ENCODE data around the gene SMAD7.

The SMAD7 gene

GRCh38 chr18:48893061-48893607 lies 57.6 kb downstream of the SMAD7 start:
- TF ChIP-seq CTCF (IDR thresholded peaks at IDR 0.05) (no peak), ZFX (IDR thresholded peaks at IDR 0.05; ENCODE audit: borderline replicate concordance) (no peak)
- no peak overlapping the region for H3K27ac ChIP-seq

- no peak overlapping the region for H3K27ac ChIP-seq
- TF ChIP-seq CTCF (IDR thresholded peaks at IDR 0.05) (no peak), ZFX (IDR thresholded peaks at IDR 0.05; ENCODE audit: borderline replicate concordance) (no peak)
These were observed 58.5 kb downstream of the SMAD7 start for GRCh38 chr18:48892146-48892855.

- no peak overlapping the region for H3K27ac ChIP-seq
These were observed 59.0 kb downstream of the SMAD7 start for GRCh38 chr18:48891721-48892120.

GRCh38 chr18:48889981-48890762 lies 60.6 kb downstream of the SMAD7 start:
- no peak overlapping the region for H3K27ac ChIP-seq
- TF ChIP-seq CTCF (IDR thresholded peaks at IDR 0.05) (no peak), ZFX (IDR thresholded peaks at IDR 0.05; ENCODE audit: borderline replicate concordance) (no peak)

More at GRCh38 chr18:48891721-48892120, 59.0 kb downstream of the SMAD7 start:
- TF ChIP-seq CTCF (IDR thresholded peaks at IDR 0.05) (no peak), ZFX (IDR thresholded peaks at IDR 0.05; ENCODE audit: borderline replicate concordance) (no peak)

- H3K27ac ChIP-seq, result no peak overlapping the region
- no peak for TF ChIP-seq ZFX (IDR thresholded peaks at IDR 0.05; ENCODE audit: borderline replicate concordance)
- no peak for TF ChIP-seq CTCF (IDR thresholded peaks at IDR 0.05)
These were observed 61.4 kb downstream of the SMAD7 start for GRCh38 chr18:48889115-48889941.

GRCh38 chr18:48888773-48889080 lies 62.0 kb downstream of the SMAD7 start:
- TF ChIP-seq CTCF (IDR thresholded peaks at IDR 0.05), result no peak
- H3K27ac ChIP-seq, result no peak overlapping the region
